T follicular helper cell (primary cell): ENCODE results near the gene SPRR4.
"Not testable (repeated sequence)": the region's sequence is repeated elsewhere in the genome, so short reads cannot be mapped to it uniquely, and the experiment has no call there.

ENCODE experiments used
- DNase-seq: peaks from one replicate; pipeline ENCODE4 v3.0.0-alpha.2; 2020; ENCODE audit warnings: low read depth

Gene SPRR4

GRCh38 chr1:153021829-153022228 is 51.4 kb downstream of the SPRR4 start:
- DNase-seq, result not testable (repeated sequence)
